ENCODE data around the gene NCAM2.

NCAM2 gene

DNA sequence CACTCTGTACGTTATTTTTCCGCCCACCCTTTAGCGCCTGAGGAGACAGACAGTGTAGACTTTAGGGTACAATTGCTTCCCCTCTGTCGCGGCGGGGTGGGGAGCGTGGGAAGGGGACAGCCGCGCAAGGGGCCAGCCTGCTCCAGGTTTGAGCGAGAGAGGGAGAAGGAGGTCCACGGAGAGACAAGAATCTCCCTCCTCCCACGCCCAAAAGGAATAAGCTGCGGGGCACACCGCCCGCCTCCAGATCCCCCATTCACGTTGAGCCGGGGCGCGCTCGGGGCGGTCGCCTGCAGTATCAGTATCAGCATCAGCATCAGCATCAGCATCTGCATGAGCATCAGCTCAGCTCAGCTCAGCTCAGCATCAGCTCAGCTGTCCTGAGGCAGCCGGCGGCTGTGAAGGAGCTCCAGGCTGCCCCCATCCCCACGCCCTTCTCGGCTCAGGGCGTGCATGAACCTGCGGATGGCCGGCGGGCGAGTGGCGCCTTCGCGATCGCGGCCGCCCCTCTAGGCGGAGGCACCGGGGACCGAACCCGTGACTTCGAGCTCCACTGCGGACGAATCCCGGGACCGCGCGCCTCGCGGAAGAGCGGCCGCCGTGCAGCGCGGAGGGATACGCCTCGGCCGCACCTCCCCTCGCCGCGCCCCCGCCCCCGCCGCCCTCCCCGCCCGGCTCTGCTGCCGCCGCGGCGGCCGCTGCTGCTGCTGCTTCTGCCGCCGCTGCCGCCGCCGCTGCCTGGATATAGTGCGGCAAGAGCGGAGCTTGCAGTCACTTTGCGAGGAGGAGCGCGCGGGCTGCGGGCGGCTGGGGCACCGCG, at the start of gene NCAM2:
NCAM2 (plus strand) TSS at position 774 of the 820 bp plus-strand sequence.
- DNase-seq = no peak

DNA sequence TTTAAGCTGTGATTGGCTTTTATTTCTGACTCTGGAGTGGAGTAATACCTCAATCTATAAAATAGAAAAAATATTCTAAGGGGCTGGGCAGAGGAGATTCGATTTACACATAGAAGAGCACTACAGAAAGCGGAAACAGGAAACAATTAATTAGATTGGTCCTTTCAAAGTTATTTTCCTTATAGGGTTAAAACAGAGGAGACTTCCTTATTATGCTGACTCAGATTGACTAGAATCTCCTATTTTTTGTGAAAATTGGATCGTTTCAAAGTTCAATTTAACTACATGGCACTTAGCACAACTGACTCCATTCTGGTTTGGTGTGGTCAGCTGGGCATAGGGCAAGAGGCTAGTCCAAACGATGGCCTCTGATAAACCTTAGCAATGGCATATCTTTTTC, 48.3 kb upstream of the NCAM2 start:
- DNase-seq = no peak

DNA sequence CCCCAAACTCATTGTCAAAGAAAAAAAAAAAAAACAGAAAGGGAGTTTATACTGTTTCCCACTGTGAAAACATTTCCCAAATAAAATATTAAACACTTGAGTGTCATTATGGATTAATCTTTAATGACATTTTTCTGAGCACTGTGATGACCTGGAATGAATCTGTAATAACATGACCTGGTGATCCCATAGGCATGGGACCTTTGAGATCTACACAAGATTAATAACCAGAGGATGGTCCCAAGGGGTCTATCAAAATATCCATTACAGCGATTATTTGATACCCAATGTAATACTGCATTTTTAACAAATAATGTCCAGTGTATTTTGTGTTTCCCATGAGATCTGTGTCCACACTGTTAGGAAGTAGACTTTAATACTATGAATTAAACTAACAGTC, 32.4 kb upstream of the NCAM2 start:
- no peak for DNase-seq

DNA sequence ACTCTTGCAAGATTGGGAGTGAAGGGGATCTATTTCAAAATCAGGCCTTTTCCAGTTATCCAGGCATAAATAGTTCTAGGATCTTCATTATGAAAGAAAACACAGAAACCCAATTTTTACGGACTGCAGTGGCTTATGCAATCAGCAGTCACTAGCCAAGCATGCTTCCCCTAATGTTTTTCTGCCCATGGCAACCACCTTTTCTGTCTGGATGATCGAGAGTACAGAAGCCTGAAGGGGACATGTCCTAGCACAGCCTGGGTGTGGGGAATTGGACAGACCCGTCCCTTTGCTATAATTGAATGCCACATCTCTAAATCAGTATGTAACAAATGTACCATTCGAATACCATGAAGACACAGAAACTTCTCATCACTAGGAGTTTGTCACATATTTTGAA, 29.8 kb upstream of the NCAM2 start:
- DNase-seq = no peak

DNA sequence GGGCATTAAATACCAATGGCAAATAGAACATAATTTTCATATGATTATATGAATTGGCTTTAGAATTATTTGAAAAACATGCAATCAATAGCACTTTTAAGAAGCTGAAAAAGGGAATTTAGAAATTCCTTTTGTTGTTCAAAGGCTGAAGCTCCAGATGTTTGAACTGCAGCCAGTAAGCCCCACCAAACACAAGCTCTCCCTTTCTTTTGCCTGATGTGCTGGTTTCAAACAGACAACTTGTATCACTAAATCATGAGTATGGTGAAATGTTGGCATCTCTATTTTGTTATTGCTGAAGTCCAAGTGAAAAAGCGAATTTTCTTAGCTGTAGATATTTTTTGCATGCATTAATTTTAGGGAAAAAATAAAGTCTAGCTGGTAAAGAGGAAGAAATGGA, 27.5 kb upstream of the NCAM2 start:
- no peak for DNase-seq

DNA sequence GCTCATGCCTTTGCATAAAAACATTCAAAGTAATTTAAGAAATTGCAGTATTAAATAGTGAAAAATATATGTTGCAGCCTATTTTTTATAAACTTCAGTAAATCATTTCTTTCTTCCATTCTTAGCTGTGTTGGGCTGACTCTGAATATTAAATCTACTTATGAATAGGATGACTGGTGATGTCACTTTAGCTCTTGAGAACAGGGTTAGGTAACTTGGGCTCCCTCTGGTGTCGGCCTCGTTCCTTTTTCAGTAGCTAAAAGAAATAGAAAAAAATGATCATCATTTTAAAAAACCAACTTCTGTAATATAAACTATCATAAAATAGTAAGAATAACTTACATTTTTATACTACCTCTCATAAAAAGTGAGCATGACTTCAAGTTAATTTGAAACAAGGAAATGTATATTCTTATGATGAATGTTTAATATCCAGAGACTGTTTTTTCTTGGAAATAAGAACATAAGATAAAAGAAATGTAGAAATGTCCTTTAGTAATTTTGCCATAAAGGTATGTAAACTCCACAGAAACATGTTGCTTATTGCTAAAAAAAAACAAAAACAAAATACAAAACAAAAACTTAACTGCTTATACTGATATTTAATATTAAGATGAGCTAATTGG, 26.8 kb upstream of the NCAM2 start:
- peak; percentile 11 for DNase-seq

DNA sequence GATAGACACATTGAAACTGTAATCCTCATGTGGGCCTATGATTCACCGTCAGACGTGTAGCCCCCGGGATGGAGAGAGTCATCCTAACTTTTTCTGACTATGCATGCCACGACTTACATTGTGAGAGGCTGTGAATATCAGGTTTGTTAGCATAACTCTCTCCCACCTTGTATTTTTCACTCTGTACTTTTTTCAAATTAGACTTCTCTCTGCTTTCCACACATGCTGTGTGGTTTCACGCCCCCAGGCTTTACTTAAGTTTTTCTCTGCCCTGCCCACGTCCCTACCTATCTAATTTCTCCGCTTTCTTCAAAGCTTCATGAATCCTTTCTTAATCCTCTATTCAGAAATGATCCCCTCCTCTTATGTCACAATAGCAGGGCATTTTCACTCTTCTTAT, 3.4 kb upstream of the NCAM2 start:
- no peak for DNase-seq

DNA sequence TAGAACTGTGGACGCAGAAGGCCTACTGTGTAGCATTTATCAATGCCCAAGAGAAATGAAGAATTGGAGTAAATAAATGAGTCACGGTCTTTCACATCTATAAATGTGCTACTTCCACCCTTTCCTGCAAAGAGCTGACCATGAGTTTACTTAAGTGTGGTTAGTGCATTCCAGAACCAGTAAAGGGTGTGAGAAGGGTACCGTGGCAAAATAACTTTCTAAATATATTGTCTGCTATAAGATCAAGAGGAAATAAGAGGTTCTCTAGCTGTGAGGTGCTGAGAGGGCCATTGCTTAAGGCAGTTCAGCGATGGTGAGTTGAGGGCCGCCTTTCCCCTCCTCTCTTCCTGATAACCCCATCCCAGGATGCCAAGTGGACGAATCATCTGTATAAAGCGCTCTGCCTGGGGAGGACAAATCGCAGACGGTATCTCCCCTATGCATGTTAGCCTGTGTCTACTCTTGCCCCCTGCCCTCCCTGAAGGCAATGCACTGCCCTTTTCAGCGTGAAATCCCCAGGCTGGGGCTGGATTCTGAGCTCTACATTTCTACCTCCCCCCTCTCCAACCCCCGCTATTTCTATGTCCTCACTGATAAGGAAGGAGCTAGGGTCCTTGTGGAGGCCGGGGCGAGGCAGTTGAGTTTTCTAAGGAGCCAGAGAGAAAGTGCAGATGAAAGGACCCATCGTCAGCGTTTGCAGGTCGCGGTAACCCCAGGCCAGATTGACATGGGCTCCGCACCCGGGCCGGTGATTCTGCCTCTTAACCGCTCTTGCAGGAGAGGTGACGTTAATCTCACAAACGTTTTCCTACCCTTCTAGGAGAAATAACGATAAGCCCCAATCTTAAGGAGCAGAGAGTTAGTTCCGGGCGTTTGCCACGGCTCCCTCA, 1.5 kb upstream of the NCAM2 start:
- DNase-seq = no peak

DNA sequence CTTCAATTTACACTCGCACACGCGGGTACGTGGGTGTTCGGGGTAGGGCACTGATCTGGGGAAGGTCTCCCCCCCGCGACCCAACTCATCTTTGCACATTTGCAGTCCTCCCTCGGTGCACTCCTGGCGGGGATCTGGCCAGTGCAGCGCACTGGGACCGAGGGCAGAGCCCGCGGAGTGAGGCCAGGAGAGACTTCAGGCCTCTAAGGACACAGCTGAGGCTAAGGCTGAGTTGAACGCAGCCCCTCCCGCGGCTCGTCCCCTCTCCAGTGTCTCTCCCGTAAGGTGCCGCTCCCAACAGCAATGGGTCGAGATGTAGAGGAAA, 936 bp upstream of the NCAM2 start:
- DNase-seq = no peak

DNA sequence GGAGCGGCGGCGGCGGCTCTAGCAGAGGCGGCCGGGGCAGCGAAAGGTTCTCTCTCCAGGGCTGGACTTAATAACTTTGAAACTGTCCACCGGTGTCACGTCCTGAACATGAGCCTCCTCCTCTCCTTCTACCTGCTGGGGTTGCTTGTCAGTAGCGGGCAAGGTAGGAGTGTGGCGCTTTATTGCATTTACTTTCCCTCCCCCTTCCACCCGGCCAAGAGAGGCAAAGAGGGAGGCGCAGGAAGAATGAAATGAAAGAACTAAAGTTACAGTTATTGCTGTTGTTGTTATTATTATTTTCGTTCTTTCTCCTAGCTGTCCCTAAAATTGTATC, 214 bp downstream of the NCAM2 start:
- no peak for DNase-seq

DNA sequence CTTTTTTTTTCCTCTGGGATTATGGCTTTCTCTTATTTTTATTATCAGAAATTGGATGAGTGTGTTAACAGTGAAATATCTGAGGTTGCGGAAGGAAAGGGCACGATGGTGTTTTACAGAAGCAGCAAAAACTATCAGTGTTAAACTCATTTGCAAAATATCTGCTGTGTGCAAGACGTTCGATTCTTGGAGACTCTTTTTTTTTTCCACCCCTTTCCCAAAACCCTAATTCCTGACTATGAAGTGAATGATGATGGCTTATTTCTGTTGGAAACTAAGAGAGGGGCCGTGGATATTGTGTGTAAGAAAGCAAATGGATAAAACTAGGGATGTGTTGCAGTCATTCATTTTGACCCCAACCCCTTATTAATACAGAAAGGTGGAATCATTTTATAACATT, 677 bp downstream of the NCAM2 start:
- no peak for DNase-seq

DNA sequence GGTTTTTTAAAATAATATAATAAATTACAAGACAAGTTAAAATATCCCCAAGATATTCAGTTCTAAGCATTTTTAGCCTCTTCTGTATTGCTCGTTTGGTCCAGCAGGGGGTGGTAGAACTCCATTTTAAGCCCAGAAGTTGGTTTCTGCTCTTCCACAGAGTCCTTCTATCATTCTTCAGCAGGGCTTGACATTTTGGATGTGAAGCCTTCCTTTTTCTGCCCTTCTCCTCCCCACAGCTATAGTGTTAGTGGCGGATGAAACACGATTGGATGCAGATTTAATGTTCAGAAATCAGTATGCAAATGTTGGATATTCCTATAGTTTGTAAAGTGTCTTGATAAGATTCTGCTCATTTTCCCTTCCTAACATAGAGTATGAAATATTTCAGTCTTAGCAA, 1.4 kb downstream of the NCAM2 start:
- DNase-seq = no peak

DNA sequence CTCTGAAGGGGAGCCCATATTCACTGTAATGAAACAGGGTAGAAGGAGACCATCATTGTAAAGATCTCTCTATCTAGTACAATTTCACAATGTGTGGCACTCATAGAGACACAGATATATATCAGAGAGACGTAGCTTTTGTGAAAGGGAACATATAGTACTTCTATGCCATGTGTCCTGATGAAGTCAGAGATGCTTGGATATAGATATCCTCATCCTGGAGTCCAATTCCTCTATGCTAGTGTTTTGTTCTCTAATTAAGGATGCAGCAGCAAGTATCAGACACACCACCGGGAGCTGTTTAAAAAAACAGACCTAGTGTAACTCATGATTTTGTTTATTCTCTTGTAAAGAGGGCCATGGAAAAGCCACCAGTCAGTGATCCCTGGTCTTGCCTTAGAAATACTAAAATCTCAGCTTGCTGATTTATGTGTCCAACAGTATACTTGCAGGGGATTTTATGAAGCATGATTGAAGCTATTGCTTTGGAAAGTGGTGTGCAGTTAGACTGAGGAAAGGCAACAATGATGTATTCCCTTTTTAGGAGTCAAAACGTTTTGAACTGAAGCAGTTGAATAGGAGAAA, 2.5 kb downstream of the NCAM2 start:
- no peak for DNase-seq

DNA sequence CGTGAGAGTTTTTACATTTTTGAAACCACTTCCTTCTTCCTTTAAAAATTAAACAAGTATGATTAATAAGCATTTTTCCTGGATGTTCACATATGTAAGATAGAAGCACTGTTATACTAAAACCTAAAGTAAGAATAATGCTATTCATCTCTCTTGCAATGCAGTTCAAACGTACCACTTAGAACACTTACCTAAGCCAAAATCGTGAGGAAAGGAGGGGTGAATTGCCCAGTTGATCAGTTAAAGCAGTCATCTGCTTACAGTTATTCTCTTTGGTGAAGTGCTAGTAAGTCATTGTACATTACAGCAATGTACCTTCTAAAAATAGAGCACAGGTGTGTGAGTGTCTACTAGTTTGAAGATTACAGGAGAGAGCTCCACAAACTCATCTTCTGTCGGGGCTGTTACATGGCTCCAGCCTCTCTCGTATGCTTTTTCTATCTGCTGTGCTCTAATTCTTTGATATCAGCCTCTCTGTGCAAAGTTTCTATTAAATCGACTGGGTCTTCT, 3.4 kb downstream of the NCAM2 start:
- no peak for DNase-seq

DNA sequence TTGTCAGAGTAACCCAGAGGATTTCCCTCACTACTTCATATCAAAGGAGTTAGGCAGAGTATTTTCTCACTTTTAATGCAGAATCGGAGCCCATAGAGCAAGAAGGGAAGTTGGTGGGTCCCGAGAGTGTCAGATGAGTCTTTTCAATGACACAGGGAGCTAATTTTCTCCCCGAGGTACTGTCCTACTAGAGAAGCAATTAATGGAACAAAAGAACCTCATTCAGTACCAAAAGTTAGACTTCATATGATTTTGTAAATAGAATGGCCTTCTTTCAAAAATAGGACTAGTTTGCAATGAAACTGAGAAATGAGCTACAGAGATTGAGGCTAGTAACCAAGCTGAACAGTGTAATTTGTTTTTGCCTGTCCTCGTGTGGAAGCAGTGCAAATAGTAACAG, 3.9 kb downstream of the NCAM2 start:
- DNase-seq = no peak

DNA sequence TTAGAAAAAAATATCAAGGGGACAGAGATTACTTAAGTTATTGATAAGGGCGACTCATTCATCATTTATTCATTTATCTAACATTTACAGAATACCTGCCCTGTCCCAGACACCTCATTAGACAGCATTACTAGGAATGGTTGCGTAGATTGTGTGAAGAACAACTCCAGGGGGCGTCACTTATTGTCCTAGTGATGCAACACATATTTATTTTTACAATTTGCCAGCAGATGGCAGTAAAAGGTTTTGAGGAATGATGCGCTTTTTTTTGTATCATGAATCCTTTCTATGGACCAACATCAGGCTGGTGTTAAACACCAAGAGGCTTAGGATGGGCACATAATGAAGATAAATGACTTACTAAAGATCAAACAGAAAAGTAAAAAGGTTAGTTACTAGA, 5.5 kb downstream of the NCAM2 start:
- peak; percentile 32 for DNase-seq

DNA sequence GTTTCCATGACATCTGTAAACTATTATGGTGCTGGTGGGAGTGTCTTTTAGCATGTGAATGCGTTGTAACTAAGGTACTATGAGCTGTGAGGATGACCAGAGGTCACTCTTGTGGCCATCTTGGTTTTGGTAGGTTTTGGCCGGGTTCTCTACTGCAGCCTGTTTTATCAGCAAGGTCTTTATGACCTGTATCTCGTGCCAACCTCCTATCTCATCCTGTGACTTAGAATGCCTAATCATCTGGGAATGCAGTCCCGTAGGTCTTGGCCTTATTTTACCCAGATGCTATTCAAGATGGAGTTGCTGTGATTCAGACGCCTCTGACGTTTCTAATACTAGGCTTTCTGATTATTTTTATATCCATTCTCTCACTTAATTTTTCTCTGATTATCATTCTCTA, 9.4 kb downstream of the NCAM2 start:
- DNase-seq = no peak

DNA sequence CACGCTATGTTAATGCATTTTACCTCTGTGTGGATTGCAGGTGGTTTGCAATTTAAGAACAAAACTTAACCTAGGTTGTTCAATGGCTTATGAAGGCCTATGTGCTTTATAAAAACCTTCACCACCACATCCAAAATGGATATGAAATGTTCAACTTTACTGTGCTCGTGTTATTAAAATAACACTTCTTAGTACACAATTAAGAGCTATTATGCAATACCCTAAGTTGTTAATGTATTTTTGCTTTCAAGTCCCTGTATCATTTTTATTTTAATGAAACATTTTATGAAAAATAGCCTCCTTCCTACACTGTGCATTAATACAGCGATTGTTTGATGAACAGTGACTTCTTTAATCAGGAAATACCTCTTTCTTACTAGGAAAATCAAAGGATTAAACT, 12.0 kb downstream of the NCAM2 start:
- no peak for DNase-seq

DNA sequence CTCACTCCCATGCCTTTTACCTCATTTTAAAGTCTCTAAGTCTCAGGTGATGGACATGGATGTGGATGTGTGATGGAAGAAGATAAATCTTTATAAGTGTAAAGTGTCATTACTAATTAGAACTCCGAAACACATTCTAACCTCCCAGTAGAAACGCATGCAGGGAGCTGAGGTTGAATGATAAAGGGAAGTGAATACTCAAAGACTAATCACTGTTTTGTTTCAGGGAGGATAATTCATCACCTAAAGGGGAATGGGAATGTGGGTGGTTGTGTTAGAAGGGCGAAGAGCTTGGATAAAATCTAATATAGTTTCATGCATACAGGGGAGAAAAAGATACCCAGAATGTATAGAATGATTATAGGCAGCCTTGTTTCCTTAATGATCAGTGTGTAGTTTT, 12.5 kb downstream of the NCAM2 start:
- DNase-seq = no peak

DNA sequence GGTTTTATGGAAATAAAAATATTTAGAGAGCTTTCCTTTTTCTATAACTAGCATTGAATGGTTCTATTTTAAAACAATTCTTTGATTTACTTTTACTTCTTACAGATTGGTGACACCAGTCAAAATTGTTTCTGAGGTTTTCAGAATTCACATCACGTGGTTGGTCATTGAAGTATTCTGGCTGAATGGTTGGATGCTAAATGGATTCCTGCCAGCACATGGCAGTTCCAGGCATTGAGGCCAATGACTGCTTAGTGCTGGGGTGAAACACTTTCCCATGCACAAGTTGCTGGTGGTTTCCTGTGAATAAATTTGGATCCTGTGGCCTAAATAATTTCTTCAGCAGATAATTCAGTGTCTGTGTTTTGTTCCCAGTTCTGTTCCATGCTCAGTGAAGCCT, 20.6 kb downstream of the NCAM2 start:
- DNase-seq = no peak

DNA sequence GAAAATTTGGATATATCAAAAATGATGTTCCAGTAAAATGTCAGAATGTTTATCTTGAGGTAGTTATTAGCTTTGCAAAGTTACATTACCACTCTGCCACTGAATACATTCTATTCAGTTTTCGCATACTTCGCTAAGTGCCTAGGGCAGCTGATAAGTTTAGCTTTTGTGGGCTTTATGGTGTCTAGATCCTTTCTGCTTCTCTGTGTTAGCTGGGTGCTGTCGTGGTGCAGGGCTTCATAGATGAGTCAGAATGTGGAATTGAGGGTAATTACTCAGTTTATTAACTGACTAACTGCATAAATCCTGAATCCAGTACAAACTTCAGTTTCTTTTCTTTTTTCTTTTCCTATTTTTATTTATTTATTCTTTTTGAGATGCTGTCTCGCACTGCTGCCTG, 21.5 kb downstream of the NCAM2 start:
- no peak for DNase-seq

DNA sequence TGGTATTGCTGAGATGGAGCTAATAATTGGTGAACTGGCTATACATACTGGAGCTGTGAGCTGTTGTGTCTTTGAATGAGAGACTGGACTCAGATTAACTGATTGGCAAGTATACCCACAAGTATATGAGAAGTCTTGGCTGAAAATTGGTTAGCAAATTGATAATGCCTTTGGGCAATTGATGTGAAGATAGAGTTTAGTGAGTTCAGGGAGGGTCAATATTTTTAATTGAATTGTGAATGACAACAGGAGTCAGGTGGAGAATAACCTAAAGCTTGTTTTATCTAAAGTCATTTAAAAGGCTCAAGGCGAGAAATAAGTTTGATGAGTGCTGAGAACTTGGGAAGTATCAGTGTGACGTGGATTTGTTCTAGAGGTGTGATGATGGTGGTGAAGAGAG, 27.5 kb downstream of the NCAM2 start:
- DNase-seq = no peak

DNA sequence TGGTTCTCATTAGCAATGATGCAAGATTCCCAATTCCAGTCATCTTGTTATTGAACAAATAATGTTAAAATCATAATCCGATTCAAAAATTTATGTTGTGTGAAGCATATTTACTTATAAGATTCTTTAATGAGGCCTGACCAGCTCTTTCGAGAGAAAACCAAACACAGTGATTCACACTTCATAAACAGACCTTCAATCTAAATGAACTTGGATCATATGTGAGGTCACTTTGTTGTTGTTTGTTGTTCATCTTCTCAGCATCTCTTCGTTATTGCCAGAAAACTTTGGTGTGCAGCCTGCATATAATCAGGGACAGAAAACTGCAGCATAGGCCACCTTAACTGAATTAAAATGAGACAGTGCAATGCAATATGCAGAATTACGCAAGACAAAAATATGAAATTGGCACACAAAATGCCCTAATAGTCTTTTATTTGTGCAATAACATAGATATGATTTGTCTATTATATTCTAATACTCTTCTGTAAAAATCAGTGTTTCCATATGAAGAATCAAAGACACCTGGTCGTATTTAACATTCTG, 30.1 kb downstream of the NCAM2 start:
- DNase-seq = no peak

All from GDM1 (cell line).